ENCODE measurements around the gene SEC63.

The SEC63 gene

DNA sequence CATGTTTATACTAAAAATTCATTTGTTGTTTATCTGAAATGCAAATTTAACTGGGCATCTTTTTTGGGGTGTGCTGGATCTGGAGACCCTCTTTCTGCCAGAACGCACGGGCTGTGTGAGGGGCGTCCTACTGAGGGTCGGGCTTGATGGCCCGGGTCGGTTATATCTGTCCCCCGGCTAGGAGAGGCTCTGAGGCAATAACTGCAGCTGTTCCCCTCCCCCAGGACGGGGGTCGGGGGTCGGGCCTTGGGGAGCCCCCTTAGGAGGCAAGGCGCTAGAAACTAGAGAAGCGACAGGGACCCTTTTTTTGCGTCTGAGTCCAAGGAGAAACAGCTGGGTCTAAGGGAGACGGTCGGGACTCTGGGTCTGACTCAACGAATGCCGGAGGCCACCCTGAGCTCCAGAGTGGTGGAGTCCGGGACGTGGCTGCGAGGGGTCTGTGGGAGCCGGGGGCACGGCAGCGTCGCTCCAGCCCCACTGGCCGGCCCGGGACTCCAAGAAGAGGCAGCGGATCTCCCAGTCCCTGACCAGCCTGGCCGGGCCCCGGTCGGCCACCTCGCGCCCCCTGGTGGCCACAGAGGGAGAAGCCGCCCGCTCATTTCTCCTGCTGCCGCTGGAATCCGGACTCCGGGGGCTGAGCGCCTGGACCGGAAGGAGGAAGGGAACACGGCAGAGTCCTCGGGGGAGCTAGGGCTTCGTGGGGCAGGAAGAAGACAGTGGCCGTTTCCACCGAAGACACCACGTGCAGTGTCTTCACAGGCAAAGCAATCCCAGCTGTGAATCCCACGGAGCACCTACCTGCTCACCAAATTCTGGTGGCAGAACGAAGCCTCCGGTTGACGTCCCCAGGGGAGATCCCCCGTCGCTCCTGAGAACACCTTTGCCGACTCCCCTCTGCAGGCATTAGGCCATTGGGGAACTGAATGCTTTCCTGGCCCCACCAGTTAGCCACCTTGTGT lies 109.9 kb downstream of the SEC63 start:
- DNase-seq: peak; percentile 89

DNA sequence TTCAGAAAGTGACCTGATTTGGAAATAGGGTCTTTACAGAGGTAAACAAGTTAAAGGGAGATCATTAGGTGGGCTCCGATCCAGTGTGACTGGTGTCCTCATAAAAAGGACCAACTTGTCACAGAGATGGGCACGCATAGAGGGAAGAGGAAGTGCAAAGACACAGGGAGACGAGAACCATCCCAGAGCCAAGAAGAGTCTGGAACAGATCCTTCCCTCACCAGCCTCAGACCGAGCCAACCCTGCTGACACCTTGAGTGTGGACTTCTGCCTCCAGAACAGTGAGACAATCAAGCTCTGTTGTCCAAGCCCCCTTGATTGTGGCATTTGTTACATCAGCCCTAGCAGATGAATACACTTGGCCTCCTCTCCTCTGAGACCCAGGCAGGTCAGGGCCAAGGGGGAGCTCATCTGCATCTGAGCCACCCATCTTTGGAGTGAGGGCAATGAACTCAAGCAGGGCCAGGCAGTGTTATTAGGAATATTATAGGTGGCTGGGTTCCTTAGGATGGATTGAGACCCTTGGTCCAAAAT lies 111.7 kb downstream of the SEC63 start:
- DNase-seq: no peak

DNA sequence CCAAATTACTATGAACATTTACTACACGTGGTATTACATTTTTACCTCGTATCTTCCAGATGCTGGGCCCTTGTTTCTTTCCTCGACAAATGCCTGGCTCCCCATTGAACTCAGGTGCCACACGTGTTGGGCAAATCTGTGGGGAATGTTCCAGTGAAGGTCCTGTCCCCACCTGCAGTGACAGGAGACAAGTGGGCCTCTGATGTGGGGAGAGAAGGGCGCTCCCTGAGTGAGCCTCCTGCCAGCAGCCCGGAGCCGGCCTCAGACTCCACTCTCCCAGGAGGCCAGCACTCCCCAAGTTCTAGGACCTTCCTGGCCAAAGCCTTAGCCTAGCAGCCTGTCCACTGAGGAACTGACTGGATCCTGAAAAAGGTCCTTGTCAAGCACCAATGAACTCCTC lies 112.2 kb downstream of the SEC63 start:
- no peak for DNase-seq

DNA sequence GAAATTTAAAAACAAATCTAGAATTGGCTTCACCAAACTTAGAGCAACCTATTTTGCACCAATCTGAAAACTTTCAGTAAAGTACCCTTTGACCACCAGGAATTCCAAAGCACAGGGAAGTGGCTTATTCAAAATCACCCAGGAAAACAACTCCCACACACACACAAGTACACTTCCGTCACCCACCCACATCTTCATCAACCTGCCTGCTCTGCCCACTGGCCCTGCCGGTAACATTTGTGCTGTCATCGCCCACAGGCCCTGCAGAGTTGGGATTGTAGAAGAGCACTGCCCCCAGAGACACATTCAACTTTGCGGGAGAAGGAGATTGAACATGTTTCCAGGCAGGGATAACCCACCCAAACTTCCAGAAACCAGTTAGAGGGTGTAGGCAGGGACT lies 114.6 kb downstream of the SEC63 start:
- DNase-seq: no peak

DNA sequence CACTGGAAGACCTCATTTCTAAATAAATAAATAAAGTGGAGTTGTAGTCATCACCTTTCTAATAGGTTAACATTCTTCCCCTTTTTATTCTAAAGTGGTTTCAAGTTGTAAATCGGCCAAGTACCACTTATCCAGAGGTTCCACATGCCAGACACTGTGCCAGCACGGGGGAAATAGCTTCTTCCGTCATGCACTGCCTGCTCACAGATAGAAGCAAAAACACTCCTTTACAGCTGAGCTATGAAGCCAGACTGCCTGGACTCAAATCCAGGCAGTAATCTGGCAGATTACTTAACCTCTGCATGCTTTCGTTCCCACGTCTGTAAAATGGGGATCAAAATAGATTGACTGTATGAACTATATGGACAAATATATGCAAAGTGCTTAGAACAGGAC lies 116.7 kb downstream of the SEC63 start:
- no peak for DNase-seq

DNA sequence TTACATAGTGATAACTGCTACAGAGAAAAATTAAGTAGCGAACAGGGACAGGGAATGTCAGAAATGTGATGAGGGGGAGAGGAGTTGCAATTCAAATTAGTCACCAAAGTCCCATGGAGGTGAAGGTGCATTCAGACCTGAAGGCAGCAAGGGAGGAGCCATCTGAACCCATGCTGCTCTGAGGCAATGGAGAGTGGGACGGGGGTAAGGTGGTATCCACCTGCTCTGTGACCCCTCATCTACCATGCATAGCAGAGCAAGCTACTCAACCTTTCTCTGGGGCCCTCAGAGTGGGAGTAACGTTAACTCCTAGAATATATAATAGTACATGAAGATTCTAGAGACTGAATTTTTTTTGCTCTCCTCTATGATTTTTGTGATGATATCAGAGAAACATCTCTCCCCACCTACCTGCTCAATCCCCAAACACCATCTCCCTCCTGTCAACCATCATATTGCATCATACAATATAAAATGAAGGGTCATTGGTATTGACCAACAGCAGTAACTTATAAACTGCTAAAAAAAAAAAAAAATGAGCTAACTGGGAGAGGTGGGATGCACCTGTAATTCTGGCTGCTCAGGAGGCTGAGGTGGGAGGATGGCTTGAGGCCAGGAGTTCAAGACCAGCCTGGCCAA lies 117.3 kb downstream of the SEC63 start:
- no peak for DNase-seq

DNA sequence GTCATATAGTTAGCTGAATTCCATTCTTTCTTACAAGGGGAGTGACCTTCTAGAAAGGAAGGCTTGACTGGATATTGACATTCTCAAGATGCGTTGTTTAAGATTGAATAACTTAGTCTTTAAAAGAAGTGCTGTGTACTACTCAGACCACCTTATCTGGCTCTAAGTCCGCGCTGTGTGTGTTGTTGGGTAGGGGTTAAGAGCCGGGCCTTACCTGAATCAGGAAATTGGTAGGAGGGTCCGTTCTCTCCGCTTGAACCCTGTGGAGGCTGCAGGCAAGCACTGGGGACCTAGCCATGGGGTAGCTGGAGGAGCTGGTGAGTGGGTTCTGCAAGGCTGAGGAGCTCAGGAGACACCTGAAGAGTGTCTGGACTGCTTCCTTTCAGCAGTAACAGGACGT lies 124.9 kb downstream of the SEC63 start:
- no peak for DNase-seq

DNA sequence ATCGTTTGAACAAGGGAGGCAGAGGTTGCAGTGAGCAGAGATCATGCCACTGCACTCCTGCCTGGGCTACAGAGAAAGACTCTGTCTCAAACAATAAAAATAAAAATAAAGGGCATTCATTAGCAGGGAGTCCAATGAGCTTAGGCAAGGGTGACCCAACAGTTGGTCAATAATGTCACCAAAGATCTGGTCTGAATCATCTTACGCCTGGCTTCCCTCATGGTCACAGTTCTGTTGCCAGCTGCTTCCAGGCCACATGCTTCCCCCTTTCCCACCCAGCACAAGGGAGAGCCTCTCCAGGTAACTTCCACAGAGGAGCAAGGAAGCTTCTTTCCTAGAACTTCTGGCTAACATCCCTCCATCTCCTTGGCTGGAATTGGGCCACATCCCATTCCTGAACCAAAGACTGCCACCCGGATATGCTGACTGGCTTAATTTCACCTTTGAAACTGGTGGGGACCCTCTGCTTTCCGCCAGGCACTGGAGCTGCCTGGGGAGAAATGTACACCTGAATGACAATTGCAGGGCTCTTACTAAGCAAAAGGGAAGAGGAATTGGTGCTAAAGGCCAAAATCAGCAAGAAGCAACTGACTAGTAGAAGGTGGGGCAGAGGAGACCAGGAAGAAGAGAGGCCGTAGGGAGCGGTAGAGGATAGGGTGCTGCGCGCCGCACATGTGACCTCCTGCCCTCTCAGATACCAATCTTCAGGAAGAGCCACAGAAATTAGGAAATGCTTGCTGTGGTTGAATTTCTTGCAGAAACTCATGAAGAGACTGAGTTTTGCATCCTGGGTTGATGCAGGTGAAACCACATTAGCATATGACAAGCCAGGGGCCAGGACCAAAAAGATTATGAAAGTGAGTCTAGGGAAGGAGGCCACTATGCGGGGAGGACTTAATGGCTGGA lies 125.6 kb downstream of the SEC63 start:
- no peak for DNase-seq

DNA sequence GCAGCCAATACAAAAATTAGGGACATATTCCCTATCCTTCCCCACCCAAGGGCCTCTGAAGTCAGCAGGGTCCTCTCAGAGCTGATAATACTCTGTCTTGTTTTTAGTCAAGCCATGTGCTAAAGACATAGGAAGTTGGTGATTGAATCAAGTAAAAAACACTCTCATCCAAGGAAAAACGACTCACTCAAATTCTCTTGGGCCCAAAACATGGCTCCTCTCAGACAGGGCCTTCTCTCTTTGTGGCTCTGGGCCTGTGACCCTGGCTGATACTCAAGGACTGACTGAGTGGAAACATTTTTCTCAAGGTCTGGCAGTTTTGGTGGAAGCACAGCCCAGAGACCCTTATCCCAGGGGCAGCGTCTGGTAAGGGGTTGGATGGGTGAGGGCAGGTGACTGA lies 127.9 kb downstream of the SEC63 start:
- no peak for DNase-seq

DNA sequence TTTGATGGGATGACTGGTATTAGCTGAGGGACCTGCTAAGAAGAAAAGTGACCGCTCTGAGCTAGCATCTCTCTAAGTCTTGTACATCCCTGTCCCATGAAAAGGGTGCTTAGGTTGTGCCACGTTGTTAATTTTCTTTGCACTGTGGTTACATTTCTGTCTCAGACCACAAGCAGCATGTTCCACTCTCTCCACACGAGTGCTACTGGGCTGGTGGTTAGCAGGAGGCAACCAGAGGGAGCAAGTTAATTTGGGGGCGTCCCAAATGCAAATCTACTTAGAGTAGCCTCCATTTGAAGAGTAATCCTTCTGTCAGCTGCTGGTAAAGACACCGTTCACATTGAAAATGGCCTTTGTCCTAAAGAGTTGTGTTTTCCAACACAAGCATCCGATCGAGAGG lies 130.5 kb downstream of the SEC63 start:
- DNase-seq: no peak

DNA sequence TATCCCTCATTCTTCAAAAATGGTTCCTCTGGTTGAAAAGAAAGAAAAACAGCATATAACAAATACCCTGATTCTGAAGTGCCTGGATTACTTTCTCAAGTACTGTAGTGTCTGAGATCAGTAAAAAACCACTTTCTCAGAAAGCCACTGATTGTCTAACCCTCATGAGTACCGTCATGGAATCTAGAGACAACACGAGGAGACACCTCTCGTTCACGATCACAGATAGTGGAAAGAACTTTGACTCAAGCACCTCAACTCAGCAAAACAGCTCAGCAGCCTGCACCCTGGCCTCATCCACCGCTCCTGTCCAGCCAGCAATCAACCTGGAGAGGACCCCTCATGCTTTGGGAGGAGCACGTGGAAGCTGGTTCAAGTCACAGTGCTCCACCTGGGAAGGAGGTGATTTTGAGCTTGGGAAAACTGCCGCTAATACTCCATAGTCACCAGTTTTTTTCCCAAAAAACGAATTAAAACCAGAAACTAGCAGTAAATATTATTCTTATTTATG lies 134.9 kb downstream of the SEC63 start:
- no peak for DNase-seq

DNA sequence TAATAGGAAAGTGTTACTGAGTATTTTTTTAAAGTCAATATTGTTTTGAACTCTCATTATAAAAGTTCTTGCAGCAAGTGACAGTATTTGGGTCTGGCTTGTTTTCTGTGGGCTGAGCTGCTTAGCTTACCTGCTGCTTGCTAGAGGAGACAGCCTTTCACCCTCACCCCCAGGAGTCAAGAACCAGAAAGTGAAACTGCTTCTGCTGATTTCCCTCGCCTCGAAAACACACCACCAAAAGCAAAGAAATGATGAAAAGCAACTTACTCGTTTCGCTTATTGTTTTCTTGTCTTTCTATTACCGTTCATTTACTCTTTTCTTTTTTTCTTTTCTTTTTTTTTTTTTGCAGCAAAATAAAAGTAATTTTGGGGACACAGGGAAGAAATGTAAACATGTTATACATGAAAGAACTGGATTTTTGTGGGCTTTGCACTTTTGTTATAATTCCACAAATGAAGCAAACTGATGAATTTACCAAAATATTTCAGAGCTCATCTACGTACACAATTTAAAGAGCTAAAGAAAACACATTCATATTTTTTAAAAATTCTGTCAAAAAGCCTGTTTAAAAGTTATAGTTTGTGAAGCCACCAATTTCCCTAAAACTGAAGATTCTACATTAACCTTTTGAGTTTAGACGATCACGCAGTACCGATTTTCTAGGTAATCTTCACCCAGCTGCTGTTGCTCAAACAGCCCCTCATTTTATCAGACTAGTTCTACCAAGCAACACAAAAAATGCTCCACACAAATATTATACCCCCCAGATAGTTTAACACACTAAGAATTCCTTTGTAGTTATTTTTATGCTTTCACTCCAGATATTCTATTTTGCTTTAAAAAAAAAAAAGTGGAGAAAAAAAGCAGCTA lies 135.6 kb downstream of the SEC63 start:
- no peak for DNase-seq

DNA sequence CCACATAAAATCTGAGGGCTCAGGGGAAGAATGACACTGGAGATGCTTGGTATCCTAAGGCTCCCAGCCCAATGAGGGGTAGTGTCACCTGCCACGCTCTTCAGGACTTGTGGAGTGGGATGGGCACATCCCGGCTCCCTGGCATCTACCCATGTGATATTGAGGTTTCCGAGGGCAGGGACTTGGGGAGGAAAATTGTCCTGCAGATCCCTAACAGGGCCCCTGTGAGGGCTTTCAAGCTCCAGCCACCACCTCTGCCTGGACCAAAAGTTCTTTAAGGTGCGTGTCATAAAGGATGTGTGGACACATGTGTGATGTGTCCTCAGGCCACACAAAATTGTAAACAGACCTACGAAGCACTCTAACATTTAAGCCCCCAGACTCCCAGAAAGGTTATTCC lies 136.4 kb downstream of the SEC63 start:
- no peak for DNase-seq

DNA sequence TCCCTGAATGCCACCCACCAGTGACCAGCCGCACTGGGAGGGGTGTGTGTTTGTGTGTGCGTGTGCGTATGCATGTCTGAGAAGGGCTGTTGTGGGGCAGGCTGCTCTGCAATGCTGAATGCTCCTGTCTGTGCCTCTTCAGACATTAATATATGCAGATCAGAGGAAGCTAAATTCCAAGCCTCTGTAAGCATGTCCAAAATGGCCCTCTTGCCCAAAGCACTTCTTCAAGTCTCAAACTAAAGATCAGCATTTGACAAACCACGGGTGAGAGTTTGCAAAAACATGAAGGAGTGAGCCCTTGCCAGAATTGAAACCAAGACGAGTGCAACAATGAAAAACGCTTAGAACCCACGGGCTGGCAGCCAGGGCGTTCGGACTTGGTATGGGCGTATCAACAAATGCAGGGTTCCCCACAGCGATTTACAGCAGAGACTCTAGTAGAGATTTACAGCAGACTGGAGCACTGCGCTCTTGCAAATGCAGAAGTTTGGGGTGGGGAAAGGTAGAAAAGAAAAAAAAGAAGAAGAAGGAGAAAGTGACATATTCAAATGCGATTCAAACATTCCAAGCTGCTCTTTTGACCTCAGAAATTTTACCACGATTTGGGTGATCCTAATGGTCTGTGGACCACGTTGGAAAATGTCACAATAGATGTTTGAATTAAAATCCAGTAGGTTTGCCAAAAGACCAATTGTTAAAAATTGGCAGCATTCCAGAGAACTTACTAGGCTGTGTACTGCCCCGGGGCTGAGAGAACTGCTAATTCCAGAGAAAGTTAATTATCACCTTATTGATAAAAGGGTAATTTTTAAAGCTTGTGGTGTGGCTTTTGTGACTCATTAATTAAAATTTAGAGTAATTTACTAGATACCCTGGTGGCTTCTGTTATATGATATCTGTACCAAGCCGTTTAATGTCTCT lies 137.4 kb downstream of the SEC63 start:
- no peak for DNase-seq

DNA sequence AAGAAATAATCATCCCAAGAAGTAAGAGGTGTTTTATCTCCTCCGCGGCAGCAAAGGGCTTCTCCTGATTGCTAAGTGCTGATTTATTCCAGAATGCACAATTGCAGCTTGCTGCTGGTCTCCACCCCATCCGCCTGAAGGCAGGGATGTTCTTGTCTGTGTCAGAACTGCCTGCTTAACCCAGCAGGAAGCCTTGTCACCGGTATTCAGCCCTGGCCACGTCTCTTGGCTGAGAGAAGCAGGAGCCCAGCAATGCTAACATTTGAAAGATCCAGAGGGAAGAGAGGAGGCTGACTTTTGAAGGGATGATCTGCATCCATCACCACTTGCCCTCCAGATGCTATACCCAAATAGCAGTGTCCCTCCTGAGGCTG lies 138.1 kb downstream of the SEC63 start:
- DNase-seq: no peak

DNA sequence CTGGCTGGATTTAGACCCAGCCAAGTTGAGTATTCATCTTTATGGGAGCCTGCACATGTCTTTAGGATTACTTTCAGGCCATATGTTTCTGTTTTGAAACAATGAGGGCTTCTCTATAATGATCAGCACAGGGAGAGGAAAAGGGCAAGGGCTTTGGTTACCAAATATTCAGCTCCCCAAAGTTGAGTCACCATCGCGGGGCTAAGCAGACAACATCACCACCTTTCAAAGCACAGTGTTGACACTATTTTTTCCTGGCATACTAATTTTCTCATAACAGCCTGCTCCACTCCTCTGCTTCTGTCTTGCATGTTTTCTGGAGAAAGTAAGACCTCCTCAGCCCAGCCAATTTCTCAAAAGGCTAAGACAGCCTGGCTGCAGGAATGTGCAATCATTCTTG lies 138.8 kb downstream of the SEC63 start:
- DNase-seq: no peak

DNA sequence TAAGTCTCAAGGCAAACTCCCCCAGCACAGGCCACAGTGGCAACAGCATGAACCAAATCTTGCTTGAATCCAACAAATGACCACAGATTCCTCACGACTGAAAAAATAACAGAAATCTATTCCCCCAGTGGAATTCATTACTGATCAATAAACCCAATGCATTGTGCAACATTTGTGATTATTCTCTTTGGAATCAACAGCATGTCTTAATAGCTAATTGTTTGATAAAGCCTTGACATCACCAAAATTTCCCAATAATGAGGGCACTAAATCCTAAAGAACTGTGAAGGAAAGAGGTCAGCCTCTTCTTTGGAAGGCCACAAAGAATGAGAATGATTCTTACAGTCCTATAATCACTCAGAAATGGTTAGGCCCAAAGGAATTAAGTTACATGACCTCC lies 139.7 kb downstream of the SEC63 start:
- DNase-seq: no peak

DNA sequence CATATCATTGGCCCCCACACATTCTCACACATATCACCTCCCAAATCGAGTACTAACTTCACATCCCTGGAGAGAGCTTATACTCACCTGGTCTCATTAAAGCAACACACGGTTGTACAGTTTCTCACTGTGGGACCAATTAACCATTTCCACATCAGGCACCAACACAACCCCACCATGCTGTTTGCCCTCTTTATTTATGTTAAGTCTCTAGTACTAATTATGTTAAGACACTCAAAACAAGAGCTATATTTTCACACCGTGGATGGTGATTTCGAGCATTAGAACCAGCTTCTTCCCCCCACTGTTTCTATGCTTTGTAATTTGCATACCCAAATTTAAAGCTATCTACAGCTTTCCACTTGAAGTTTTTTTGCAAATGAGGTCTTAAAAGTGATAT lies 140.2 kb downstream of the SEC63 start:
- DNase-seq: no peak

Measured in activated CD4-positive, CD25-positive, alpha-beta regulatory T cell treated with anti-CD3 and anti-CD28 coated beads, Interleukin-2, amount 50 U/mL, for 72 hours (primary cell).